RWPE1 (cell line): ENCODE data around the gene RPL31.

ENCODE experiments used
- CTCF ChIA-PET: fragments of 350-600 bp; sonication (Branson Sonifier 250); formaldehyde crosslinking; extraction: SDS; loops from one replicate; lab custom pipeline; 2021; lab: Yijun Ruan, JAX
- POLR2A ChIA-PET: fragments of 400-600 bp; formaldehyde crosslinking; extraction: SDS; loops from one replicate; lab custom pipeline; 2020; ENCODE audit warnings: antibody characterized with exemption; ENCODE audit not compliant: low non-redundant PET; lab: Yijun Ruan, JAX
- DNase-seq: peaks from one replicate; pipeline ENCODE4 v3.0.0; 2012; ENCODE audit warnings: low spot score
- H3K27ac ChIP-seq: fragments of 450-650 bp; 2 replicates; pipeline ENCODE4 v1.5.1; 2017
- CTCF ChIP-seq: fragments of 450-650 bp; conservative IDR thresholded peaks from 2 replicates; pipeline ENCODE4 v1.5.1; 2017; ENCODE audit warnings: low read depth, mild to moderate bottlenecking

The RPL31 gene

GRCh38 chr2:100957996-100958653 is 44.0 kb upstream of the RPL31 start:
- ChIA-PET POLR2A (interaction anchor here (0.6 kb wide), 1 partner anchor 45 kb away, joined by 8 read pairs; no protein-coding TSS in a partner anchor), CTCF (interaction anchor here (0.6 to 0.7 kb wide), 2 partner anchors 183 to 624 kb away, joined by 3 read pairs; no protein-coding TSS in a partner anchor)
- no peak overlapping the region for H3K27ac ChIP-seq
- no peak for DNase-seq
- TF ChIP-seq CTCF: no peak

- POLR2A ChIA-PET: no interaction called here
- no peak for TF ChIP-seq CTCF
- no peak overlapping the region for H3K27ac ChIP-seq
- CTCF ChIA-PET: interaction anchor here (0.8 to 0.9 kb wide), 2 partner anchors 27 to 230 kb away, joined by 3 read pairs; no protein-coding TSS in a partner anchor
- DNase-seq: no peak
Measured at GRCh38 chr2:100959225-100959880, 42.7 kb upstream of the RPL31 start.

GRCh38 chr2:100960688-100961087 is 41.4 kb upstream of the RPL31 start:
- no peak for TF ChIP-seq CTCF
- ChIA-PET CTCF (no interaction called here), POLR2A (no interaction called here)
- no peak overlapping the region for H3K27ac ChIP-seq
- no peak for DNase-seq

- CTCF ChIA-PET: no interaction called here
- H3K27ac ChIP-seq: no peak overlapping the region
- TF ChIP-seq CTCF: no peak
- POLR2A ChIA-PET: no interaction called here
- DNase-seq: no peak
Measured at GRCh38 chr2:100962366-100963025, 39.6 kb upstream of the RPL31 start.

- DNase-seq: no peak
- H3K27ac ChIP-seq: no peak overlapping the region
- POLR2A ChIA-PET: no interaction called here
- CTCF ChIA-PET: no interaction called here
- no peak for TF ChIP-seq CTCF
Measured at GRCh38 chr2:100963026-100963375, 39.1 kb upstream of the RPL31 start.

- ChIA-PET CTCF (no interaction called here), POLR2A (no interaction called here)
- no peak for TF ChIP-seq CTCF
- H3K27ac ChIP-seq: no peak overlapping the region
- DNase-seq: no peak
Measured at GRCh38 chr2:100964222-100964621, 37.9 kb upstream of the RPL31 start.
